T1000 (cell line): ENCODE data around the gene MPZL1.
"Not testable (repeated sequence)": the region's sequence is repeated elsewhere in the genome, so short reads cannot be mapped to it uniquely, and the experiment has no call there.

Experiments used
- DNase-seq: peaks from one replicate; lab custom pipeline; 2025; ENCODE audit warnings: mixed read lengths; lab: John Stamatoyannopoulos, UW

Gene MPZL1

DNA sequence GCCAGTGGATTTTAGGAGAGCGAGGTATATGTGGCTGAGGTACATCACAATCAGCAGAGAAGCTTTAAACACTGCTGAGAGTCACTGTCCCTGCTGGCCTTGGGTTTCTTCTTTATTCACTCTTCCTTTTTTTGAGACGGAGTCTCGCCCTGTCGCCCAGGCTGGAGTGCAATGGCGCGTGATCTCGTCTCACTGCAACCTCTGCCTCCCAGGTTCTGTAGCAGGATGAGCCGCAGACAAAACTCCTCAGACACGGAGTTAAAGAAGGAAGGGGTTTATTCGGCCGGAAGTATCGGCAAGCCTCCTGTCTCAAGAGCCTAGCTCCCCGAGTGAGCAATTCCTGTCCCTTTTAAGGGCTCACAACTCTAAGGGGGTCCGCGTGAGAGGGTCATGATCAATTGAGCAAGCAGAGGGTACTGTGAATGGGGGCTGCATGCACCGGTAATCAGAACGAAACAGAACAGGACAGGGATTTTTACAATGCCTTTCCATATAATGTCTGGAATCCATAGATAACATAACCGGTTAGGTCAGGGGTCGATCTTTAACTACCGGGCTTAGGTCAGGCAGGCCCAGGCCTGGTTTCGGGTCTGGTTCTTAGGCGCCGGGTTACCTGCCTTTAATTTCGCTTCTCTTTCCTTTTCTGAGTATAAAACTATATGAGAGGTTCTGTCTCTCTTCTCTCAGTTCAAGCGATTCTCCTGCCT lies 1.9 kb upstream of the MPZL1 start:
- not testable (repeated sequence) for DNase-seq

DNA sequence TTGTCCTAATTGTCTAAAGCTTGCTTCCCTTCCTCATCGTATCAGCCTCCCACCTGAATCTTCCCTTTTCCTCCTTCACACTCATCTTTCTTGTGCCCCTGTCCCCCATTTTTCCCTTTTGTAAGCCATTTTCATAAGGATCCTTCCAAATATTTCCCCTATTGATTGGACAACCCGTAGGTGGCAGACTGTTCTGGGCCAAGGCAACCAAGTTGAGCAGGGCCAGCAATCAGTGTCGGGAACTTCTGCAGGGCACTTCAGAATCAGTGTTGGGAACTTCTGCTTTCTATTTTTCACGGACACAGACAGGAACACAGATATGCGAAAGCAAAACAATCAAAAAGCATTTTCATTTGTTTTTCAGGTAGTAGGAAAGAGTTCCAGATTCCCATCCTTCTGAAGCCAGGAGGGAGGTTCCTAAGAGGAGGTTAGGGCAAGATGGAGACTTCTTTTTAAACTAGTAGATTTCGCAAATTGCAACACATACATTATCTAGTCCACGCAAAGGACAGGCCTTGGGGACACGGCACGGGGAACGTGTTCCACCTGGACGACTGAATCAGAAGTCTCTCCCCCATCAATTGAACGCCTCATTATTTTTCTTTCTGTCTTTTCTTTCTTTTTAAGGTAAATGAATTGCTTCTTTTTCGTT lies 691 bp upstream of the MPZL1 start:
- peak; percentile 6 for DNase-seq

DNA sequence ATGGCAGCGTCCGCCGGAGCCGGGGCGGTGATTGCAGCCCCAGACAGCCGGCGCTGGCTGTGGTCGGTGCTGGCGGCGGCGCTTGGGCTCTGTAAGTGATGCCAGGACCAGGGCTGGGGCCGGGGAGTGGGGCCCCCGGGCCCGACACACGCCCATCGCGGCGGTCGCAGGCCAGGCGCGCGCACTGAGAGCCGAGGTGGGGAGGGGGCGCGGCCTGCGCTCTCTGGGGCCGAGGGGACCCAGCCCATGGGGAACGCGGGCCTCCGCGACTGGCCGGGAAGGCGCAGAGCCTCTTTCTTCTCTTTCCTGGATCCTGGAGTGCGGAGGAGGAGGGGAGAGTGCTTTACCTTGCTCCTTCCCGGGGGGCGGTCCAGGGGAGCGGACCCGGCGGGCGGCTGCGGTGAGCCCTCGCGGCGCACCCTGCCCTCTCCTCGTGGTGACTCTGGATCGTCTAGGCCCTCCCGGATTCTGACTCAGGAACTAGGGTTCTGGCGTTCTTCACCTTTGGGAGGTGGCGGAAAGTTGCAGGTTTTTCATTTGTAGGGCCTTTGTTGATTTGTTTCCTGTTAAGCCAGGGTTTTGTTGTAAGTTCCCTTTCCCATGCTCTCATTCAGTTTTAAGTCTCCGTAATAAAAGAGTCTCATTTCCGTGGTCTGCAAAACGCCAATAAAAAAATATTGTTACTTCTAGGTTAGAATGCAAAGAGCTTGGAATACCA lies 529 bp downstream of the MPZL1 start:
- DNase-seq: peak; percentile 20

DNA sequence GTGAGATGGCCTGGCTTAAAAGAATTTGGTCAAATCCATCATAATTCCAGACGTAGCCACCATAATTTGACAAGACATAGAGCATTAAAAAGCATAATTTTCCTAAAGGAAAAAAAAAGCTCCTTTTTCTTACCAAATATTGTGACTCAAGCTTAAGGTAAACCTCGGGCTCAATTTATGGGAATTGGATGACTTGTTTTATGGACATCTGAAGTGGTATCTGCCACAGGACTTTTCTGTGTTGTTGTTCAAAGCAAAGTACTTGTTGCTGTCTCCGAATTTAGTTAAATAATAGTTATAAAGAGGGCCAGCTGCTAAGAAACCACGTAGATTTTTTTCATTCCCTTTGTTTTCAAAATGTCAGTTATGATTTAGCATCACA lies 1.1 kb downstream of the MPZL1 start:
- no peak for DNase-seq

DNA sequence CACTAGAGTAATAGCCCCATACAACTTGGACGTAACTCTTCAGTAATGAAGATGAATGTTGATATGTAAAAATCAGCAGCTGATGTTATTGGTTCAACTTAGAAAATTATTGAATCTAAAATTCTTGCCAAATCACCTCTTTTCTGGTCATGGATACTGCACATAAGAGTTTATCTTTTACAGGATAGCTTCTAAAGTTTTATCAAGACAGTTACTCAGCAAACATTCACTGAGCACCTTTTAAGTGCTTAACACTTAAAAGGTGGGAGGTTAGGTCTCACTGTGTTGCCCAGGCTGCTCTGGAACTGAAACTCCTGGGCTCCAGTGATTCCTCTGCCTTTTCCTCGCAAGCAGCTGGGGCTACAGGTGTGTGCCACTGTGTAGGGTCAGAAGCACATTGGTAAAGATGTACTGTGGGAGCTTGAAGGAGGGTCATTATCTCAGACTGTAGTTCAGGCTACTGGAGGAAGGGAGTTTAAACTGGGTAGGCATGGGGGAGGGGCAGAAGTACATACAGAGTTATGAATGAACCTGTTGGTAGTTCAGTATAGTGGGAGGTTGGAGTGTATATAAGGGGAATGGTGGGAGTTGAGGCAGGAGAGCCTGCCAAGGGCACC lies 2.0 kb downstream of the MPZL1 start:
- no peak for DNase-seq

DNA sequence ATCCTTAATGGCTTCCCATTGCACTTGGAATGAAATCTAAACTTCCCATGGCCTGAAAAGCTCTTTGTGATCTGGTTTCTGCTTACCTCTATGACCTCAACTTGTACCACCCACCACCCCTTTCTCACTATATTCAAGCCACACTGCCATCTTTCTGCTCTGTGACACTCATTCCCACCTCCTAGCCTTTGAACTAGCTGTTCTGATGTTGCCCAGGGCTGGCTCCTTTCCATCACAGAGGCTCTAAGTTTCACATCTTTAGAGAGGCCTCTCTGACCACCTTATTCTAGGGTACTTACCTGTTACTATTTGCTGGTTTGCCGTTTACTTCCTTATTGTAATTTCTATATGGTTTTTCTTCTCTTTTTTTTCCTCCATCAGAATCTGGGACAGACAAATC lies 4.2 kb downstream of the MPZL1 start:
- no peak for DNase-seq

DNA sequence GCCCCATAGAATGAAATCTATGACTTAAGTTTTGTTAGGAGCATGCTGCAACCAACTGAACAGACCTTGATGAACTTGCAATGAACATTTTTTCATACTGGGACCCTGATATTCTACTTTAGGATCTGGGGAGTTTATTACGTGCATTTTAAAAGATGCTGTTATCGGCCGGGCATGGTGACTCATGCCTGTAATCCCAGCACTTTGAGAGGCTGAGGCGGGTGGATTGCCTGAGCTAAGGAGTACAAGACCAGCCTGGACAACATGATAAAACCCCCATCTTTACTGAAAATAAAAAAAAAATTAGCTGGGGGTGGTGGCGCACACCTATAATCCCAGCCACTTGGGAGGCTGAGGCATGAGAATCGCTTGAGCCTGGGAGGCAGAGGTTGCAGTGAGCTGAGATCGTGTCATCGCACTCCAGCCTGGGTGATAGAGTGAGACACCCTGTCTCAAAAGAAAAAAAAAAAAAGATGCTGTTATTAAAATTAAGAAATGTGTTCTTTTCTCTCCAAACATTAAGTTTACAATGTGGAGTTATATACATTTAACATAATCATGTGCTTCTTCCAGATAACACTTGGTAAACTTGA lies 7.1 kb downstream of the MPZL1 start:
- DNase-seq: no peak

DNA sequence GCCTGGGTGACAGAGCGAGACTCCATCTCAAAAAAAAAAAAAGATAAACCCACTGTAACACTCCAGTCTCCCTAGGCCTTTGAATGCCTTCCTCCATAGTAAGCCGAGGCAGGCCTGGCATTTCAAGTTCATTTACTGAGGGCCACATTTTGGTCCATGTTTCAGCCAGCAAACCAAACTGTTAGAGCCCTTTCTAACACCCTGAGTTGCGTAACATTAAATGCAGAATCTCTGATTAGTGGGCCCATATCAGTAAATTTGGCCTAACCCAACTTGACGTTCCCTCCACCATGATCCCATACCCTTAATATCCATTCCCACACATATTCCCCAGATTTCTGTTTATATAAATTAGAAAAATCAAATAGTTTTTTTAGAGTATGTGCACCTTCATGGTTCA lies 12.4 kb downstream of the MPZL1 start:
- DNase-seq: no peak

DNA sequence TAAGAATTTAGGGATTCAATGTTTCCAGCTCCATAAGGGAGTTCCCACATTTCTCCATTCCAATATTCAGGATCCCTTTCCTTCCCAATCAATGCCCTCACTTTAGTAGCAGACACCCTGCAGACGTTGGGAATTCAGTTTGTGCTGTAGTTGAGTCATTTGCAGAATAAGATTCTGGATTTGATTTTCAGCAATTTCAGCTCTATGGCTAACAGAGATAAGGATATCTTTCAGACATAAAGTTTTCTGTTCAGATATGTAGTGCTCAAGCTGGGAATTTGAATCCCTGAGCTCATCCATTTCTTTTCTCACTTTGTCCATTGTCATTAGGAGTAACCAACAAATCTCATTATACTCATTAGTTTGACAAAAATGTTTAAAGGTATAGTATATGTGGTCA lies 13.1 kb downstream of the MPZL1 start:
- no peak for DNase-seq

DNA sequence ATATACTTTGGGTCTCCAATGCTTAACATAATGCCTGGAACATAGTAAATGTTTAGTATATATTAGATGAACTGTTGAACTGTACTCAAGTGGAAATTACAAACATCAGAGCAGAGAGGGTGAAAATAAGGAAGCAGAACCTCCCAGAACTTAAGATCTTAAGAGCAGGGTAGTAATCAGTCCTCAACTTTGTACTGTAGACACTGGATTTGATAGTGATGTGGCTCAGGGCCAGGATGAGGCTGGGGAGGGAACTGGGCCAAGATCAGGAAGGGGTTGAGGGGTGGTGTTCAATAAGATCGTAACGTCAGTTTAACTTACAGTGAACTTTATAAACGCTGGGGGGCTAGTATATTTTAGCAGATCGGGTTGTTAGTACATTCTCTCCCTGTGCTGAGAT lies 15.4 kb downstream of the MPZL1 start:
- DNase-seq: no peak

DNA sequence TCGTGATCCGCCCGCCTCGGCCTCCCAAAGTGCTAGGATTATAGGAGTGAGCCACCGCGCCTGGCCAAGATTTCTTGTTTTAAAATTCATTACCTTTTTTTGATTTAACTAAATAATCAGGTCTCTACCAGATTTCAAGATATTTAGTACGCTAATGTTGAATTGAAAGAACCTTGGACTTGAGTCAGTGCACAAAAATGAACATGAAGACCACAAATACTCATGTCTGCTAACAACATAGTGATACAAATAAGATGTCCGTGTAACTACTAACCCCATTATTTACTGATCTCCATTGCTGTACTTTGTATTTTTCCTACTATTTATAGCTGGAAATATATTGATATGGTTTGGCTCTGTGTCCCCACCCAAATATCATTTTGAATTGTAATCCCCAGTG lies 16.4 kb downstream of the MPZL1 start:
- DNase-seq: no peak

DNA sequence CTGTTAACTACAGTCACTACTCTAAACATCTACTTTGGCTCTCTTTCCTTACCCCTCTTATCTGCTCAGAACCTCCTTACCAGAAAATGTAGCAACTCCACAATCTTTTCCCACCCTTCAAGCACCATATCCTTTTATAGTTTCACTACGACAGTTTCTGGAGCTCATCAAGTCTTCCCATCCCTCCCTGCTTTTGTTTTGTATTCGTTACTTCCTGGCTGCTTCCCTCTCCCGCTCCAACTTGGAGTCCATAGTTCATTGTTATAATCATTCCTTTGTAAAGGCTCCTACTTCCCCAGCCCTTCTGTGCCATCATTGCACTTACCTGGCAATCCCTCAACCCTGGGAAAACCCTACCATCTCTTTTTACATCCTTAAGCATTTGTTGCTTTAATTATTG lies 18.0 kb downstream of the MPZL1 start:
- DNase-seq: no peak

DNA sequence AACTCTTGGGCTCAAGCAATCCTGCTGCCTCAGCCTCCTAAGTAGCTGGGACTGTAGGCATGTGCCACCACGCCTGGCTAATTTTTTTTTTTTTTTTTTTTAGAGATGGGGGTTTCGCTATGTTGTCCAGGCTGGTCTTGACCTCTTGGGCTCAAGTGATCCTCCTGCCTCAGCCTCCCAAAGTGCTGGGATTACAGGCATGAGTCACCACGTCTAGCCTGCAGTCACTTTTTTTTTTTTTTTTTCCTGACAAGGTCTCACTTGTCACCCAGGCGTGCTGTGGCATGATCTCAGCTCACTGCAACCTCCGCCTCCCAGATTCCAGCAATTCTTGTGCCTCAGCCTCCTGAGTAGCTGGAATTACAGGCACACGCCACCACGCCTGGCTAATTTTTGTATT lies 19.3 kb downstream of the MPZL1 start:
- not testable (repeated sequence) for DNase-seq

DNA sequence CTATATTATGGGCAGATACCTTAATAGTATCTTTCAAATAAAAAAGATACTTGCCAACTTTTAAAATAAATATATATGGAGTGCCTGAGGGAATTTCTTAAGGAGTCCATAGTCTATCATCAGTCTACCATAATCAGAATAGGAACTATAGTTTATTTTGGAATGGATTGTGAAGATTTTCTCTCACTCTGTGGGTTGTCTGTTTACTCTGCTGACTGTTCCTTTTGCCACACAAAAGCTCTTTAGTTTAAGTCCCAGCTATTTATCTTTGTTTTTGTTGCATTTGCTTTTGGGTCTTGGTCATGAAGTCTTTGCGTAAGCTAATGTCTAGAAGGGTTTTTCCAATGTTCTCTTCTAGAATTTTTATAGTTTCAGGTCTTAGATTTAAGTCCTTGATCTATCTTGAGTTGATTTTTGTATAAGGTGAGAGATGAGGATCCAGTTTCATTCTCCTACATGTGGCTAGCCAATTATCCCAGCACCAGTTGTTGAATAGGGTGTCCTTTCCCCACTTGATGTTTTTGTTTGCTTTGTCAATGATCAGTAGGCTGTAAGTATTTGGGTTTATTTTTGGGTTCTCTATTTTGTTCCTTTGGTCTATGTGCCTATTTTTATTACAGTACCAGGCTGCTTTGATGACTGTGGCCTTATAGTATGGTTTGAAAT lies 20.7 kb downstream of the MPZL1 start:
- DNase-seq: not testable (repeated sequence)

DNA sequence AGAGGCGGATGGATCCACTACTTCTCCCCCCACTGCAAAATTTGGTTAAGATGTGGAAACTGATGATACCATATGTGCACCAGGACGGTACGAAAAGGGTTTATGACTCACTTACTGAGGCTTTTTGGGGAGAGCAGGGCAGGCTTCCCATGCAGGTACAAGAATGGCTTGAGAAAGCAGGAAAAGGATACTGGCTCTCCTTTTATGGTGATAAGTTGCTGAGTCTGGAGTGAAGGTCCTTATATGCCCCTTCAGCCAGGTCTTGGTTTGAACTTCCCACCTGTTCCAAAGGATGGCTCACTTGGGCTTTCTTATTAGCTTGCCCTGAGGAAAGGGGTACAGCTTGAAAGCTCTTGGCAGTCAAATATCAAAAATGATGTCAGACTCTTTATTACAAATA lies 23.1 kb downstream of the MPZL1 start:
- DNase-seq: no peak

DNA sequence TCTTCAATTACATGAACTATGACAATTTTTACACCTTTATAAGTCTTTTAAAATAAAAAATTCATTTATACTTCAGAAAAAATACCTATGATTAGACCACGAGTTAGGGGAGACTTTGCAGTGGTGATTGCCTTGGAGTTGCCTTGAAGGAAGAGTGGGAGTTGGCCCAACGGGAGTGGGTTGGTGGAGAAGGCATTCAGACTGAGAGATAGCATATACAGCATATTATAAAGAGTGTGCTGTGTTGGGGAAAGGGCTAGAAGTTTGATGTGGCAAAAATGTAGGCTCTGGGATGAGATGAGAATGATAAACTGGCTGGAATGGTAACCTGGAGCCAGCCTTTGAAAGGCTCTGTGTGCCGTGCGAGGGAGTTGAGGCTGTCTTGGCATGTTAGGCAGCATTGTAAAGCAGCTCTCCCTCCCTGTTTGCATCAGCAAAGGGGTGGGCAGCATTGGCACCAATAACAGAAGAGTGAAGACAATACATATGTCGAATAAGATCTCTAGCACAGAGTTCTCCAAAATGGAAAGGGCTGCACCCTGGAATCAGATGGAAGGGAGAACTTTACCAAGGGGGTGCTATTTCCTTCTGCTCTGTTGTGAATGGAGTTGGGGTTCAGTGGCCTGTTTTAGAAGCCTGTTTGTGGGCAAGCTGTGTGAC lies 24.4 kb downstream of the MPZL1 start:
- DNase-seq: no peak

DNA sequence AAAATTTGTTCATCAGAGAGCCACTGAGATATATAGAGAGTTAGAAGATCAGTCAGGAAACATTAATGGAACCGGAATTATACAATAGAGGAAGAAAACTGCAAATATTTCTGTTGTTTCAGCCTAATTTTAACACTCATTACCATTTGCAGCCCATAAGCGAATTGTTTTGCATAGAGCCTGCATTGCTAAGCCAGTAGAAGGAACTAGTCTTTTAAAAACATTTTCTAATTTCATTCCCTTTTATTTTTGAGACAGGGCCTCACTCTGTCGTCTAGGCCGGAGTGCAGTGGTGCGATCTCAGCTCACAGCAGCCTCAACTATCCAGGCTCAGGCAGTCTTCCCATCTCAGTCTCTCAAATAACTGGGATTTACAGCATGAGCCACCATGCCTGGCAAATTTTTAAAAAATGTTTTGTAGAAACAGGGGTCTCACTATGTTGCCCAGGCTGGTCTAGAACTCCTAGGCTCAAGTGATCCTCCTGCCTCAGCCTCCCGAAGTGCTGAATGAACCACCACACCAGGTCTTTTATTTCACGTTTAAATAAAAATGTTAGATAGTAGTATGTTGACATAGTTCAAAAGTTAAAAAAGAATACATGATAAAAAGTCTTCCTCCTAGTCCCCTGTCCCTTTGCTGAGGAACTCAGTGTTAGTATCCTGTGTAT lies 25.3 kb downstream of the MPZL1 start:
- DNase-seq: no peak

DNA sequence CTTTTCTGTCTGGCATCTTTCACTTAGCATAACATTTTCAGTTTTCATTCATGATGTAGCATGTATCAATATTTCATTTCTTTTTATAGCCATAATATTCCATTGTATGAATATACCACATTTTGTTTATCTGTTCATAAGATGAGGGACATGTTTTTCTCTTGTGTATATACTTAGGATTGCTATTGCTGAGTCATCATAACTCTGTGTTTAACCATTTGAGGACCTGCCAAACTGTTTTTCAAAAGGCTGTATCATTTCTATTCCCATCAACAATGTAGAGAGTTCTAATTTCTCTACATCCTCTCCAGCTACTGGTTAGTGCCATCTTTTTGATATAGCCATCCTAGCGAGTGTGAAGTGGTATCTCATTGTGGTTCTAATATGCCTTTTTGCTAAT lies 26.2 kb downstream of the MPZL1 start:
- no peak for DNase-seq

DNA sequence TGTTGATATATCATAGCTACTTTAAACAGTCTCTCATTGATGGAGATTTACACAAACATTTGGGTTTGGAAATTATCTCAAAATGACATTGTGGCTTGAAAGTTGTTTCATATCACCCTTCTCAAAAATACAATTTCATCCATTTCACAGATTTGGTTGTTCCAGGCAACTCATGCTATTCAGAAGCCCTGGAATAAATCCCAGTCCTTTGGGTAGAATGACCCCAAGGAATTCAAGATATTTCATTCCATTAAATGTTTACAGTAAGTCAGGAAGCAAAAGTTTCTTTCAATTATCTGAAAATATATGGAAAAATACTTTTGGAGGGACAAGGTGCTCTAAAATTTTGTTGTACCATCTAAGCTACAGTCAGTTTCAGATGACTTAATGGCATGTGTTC lies 27.1 kb downstream of the MPZL1 start:
- DNase-seq: no peak

DNA sequence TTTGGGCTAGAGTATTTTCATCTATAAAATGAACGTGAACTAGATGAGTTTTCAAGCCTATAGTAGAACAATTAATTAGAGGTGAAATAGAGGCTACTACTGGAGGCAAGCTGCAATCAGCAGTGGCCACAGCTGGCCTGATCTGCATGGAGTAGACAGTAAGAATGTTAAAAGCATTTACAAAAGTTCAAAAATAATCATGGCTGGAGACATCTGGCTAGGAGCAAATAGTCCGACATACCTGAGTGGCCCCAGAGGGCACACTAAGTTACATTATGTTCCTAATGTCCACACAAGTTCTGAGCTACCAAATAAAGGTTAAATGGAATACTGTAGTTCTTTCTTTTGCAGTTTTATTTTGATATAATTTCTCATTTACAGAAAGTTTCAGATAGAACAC lies 28.0 kb downstream of the MPZL1 start:
- no peak for DNase-seq

DNA sequence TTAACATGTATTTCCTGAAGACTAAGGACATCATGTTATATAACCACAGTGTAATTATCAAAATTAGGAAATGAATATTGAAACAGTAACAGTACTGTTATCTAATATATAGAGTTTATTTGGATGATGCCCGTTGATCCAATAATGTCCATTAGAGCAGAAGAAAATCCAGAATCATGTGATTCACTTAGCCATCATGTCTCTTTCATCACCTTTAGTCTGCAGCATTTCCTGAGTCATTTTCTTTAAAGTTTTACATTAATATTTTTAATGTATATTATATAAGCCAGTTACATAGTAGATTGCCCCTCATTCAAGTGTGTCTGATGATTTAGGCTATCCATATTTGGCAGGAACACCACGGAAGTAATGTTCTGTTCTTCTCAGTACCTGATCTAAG lies 28.9 kb downstream of the MPZL1 start:
- no peak for DNase-seq
